Activated naive CD8-positive, alpha-beta T cell treated with anti-CD3 and anti-CD28 coated beads for 36 hours (primary cell): ENCODE measurements around the gene WDR83. TPM values are rescaled to one million over a fixed set of nuclear protein-coding genes. Genes with fewer than 3 reads are reported as not detected.
"Not testable (repeated sequence)": the region's sequence is repeated elsewhere in the genome, so short reads cannot be mapped to it uniquely, and the experiment has no call there.

Experiments used
- DNase-seq: peaks from one replicate; pipeline ENCODE4 v3.0.0; 2021
- H3K27ac Mint-ChIP-seq: one replicate; pipeline ENCODE4 v1.8.0; 2022; ENCODE audit warnings: mild to moderate bottlenecking, moderate library complexity, mixed read lengths
- H3K27me3 Mint-ChIP-seq: one replicate; pipeline ENCODE4 v1.8.0; 2022; ENCODE audit warnings: mild to moderate bottlenecking, mixed read lengths
- H3K36me3 Mint-ChIP-seq: one replicate; pipeline ENCODE4 v1.8.0; 2021; ENCODE audit warnings: mild to moderate bottlenecking, mixed read lengths
- H3K4me1 Mint-ChIP-seq: one replicate; pipeline ENCODE4 v1.8.0; 2021; ENCODE audit warnings: mixed read lengths
- H3K4me3 Mint-ChIP-seq: one replicate; pipeline ENCODE4 v1.8.0; 2022; ENCODE audit warnings: mild to moderate bottlenecking, moderate library complexity, mixed read lengths
- H3K9me3 Mint-ChIP-seq: one replicate; pipeline ENCODE4 v1.8.0; 2022; ENCODE audit warnings: mixed read lengths
- total RNA-seq, 2 experiments: library from RNA; stranded (reverse); gene quantifications; one replicate each; pipeline ENCODE4 v1.2.3, GENCODE V29; 2021

WDR83 gene
- total RNA-seq, 2 experiments from 2014 or later, result 25.7 to 26.8 TPM

DNA sequence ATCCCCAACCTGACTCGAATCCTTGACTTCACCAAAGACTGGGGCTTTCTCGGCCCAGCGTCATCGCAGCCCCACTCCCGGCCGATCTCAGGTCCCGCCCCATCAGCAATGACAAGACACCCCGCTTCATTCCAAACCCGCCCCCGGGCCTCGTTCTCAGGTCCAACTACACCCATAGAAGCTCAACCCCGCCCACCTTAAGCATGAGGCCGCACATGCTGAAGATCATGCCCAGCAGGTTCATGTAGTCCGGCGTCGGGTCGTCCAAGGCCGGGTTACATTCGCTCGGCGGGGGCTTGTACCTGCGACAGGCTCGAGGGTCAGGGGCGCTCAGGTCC, 2.3 kb downstream of the WDR83 start:
- DNase-seq, result peak; percentile 72
- Mint-ChIP-seq H3K27me3 (no peaks in the 10 kb centered on the region), H3K9me3 (no peaks in the 10 kb centered on the region), H3K4me3 (peak overlapping the region; percentile 98), H3K27ac (peak overlapping the region; percentile 100), H3K36me3 (peaks cover 46% of the 10 kb centered on the region), H3K4me1 (peaks cover 28% of the 10 kb centered on the region)

- peak; percentile 70 for DNase-seq
- Mint-ChIP-seq H3K27ac (peak overlapping the region; percentile 100), H3K4me1 (peaks cover 28% of the 10 kb centered on the region), H3K9me3 (no peaks in the 10 kb centered on the region), H3K4me3 (peak overlapping the region; percentile 98), H3K36me3 (peaks cover 43% of the 10 kb centered on the region), H3K27me3 (no peaks in the 10 kb centered on the region)
Measured at GRCh38 chr19:12669270-12670158, 2.9 kb downstream of the WDR83 start.

GRCh38 chr19:12670159-12670928, 3.7 kb downstream of the WDR83 start:
- Mint-ChIP-seq H3K4me1 (peaks cover 22% of the 10 kb centered on the region), H3K9me3 (no peaks in the 10 kb centered on the region), H3K27me3 (no peaks in the 10 kb centered on the region), H3K27ac (peak overlapping the region; percentile 100), H3K4me3 (peak overlapping the region; percentile 98), H3K36me3 (peaks cover 39% of the 10 kb centered on the region)
- DNase-seq, result no peak

DNA sequence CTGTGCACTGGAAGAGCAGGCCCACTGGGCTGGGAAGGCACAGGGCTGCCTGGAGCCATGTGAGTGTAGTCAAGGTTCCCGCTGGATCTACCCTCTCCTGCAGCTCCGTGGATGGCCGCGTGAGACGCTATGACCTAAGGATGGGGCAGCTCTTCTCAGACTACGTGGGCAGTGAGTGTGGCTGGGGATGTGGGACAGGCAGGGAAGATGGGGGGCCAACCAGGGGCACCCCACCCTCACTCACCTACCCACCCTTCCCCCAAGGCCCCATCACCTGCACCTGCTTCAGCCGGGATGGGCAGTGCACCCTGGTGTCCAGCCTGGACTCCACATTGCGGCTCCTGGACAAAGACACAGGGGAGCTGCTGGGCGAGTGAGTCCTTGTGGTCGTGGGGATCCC, 6.1 kb downstream of the WDR83 start:
- H3K4me1 Mint-ChIP-seq, result peaks cover 32% of the 10 kb centered on the region
- no peaks in the 10 kb centered on the region for H3K27me3 Mint-ChIP-seq
- DNase-seq, result no peak
- H3K9me3 Mint-ChIP-seq, result no peaks in the 10 kb centered on the region
- no peak overlapping the region for H3K4me3 Mint-ChIP-seq
- H3K27ac Mint-ChIP-seq, result no peak overlapping the region
- H3K36me3 Mint-ChIP-seq, result peaks cover 39% of the 10 kb centered on the region

- Mint-ChIP-seq H3K4me3 (no peak overlapping the region), H3K4me1 (peaks cover 30% of the 10 kb centered on the region), H3K27me3 (no peaks in the 10 kb centered on the region), H3K27ac (no peak overlapping the region), H3K36me3 (peaks cover 34% of the 10 kb centered on the region), H3K9me3 (no peaks in the 10 kb centered on the region)
- DNase-seq, result no peak
Measured at GRCh38 chr19:12675399-12675798, 8.8 kb downstream of the WDR83 start.

DNA sequence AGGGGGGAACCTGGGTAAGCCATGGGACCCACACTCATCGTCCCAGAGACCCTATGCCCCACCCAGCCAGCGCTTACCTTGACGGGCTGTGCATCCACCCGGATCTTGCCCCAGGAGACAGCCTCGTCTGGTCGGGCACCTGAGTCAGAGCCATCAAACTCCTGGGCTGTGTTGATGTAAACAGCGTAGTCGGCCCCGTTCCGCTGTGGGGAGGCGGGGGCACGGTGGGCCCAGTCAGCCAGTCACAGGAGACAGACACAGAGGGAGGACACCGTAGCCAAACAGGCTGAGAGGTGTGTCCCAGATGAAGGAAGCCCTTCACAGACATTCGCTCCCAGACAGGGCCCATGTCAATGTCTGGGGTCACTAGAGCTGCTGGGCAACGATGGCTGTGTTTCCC, 9.3 kb downstream of the WDR83 start:
- peaks cover 35% of the 10 kb centered on the region for H3K36me3 Mint-ChIP-seq
- no peak overlapping the region for H3K4me3 Mint-ChIP-seq
- no peaks in the 10 kb centered on the region for H3K27me3 Mint-ChIP-seq
- no peaks in the 10 kb centered on the region for H3K9me3 Mint-ChIP-seq
- H3K27ac Mint-ChIP-seq, result no peak overlapping the region
- no peak for DNase-seq
- H3K4me1 Mint-ChIP-seq, result peaks cover 27% of the 10 kb centered on the region

- H3K4me1 Mint-ChIP-seq, result peaks cover 31% of the 10 kb centered on the region
- no peaks in the 10 kb centered on the region for H3K27me3 Mint-ChIP-seq
- H3K9me3 Mint-ChIP-seq, result no peaks in the 10 kb centered on the region
- H3K27ac Mint-ChIP-seq, result peak overlapping the region; percentile 50
- DNase-seq, result peak; percentile 84
- peaks cover 40% of the 10 kb centered on the region for H3K36me3 Mint-ChIP-seq
- no peak overlapping the region for H3K4me3 Mint-ChIP-seq
Measured at GRCh38 chr19:12676384-12676792, 9.8 kb downstream of the WDR83 start.

DNA sequence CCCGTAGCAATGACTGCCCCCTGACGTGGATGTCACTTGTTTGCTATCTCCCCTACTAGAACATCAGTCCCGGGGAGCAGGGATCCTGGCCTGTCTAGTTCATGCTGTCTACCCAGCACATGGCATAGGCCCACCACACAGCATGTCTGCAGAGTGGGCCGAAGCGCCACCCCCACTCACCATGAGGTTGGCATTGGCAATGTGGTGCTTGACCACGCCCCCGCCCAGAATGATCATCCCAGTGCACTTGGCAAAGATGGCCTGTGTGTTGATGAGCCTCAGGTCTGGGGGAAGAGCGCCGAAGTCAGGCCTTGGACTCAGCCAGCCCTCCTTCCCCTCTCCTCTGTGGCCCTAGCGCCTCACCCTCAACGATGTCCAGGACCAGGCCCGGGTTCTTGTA, 10.3 kb downstream of the WDR83 start:
- no peaks in the 10 kb centered on the region for H3K27me3 Mint-ChIP-seq
- H3K36me3 Mint-ChIP-seq, result peaks cover 38% of the 10 kb centered on the region
- no peak for DNase-seq
- H3K4me1 Mint-ChIP-seq, result peaks cover 29% of the 10 kb centered on the region
- no peak overlapping the region for H3K27ac Mint-ChIP-seq
- no peaks in the 10 kb centered on the region for H3K9me3 Mint-ChIP-seq
- no peak overlapping the region for H3K4me3 Mint-ChIP-seq

GRCh38 chr19:12678039-12678438, 11.4 kb downstream of the WDR83 start:
- peaks cover 26% of the 10 kb centered on the region for H3K4me1 Mint-ChIP-seq
- peaks cover 33% of the 10 kb centered on the region for H3K36me3 Mint-ChIP-seq
- DNase-seq, H3K4me3 Mint-ChIP-seq, H3K27me3 Mint-ChIP-seq, H3K9me3 Mint-ChIP-seq: not testable (repeated sequence)
- H3K27ac Mint-ChIP-seq, result peak overlapping the region; percentile 12

- H3K9me3 Mint-ChIP-seq, result no peaks in the 10 kb centered on the region
- H3K27ac Mint-ChIP-seq, result no peak overlapping the region
- H3K27me3 Mint-ChIP-seq, result no peaks in the 10 kb centered on the region
- peak overlapping the region; percentile 99 for H3K4me3 Mint-ChIP-seq
- peaks cover 27% of the 10 kb centered on the region for H3K36me3 Mint-ChIP-seq
- DNase-seq, result no peak
- peaks cover 26% of the 10 kb centered on the region for H3K4me1 Mint-ChIP-seq
Measured at GRCh38 chr19:12680034-12680433, 13.4 kb downstream of the WDR83 start.

GRCh38 chr19:12681074-12681987, 14.7 kb downstream of the WDR83 start, which contains the start of gene DHPS:
DHPS (minus strand) TSS chr19:12681880; CDS start chr19:12681766, 114 bp downstream.
- Mint-ChIP-seq H3K36me3 (peaks cover 27% of the 10 kb centered on the region), H3K27ac (peak within 1 kb of the TSS; percentile 99), H3K4me1 (peaks cover 24% of the 10 kb centered on the region), H3K4me3 (peak within 1 kb of the TSS; percentile 99), H3K27me3 (no peaks in the 10 kb centered on the region), H3K9me3 (no peaks in the 10 kb centered on the region)
- peak; percentile 89 for DNase-seq

GRCh38 chr19:12685831-12686230, 19.2 kb downstream of the WDR83 start:
- H3K4me3 Mint-ChIP-seq, result no peak overlapping the region
- no peak for DNase-seq
- H3K9me3 Mint-ChIP-seq, result no peaks in the 10 kb centered on the region
- H3K27ac Mint-ChIP-seq, result peak overlapping the region; percentile 13
- H3K27me3 Mint-ChIP-seq, result no peaks in the 10 kb centered on the region
- H3K36me3 Mint-ChIP-seq, result peaks cover 7% of the 10 kb centered on the region
- peaks cover 5% of the 10 kb centered on the region for H3K4me1 Mint-ChIP-seq

- Mint-ChIP-seq H3K4me3 (no peak within 1 kb of the TSS), H3K4me1 (no peaks in the 10 kb centered on the region), H3K27ac (no peak within 1 kb of the TSS), H3K27me3 (no peaks in the 10 kb centered on the region), H3K9me3 (no peaks in the 10 kb centered on the region), H3K36me3 (peaks cover 2% of the 10 kb centered on the region)
- DNase-seq, result no peak
Measured at GRCh38 chr19:12687496-12688196, 21.0 kb downstream of the WDR83 start, which contains the start of gene GNG14. GNG14 (plus strand) TSS chr19:12687998; CDS start chr19:12688049, 51 bp downstream.

GRCh38 chr19:12689012-12689411, 22.4 kb downstream of the WDR83 start:
- no peaks in the 10 kb centered on the region for H3K27me3 Mint-ChIP-seq
- no peak overlapping the region for H3K27ac Mint-ChIP-seq
- no peak for DNase-seq
- no peak overlapping the region for H3K4me3 Mint-ChIP-seq
- peaks cover 2% of the 10 kb centered on the region for H3K36me3 Mint-ChIP-seq
- no peaks in the 10 kb centered on the region for H3K4me1 Mint-ChIP-seq
- H3K9me3 Mint-ChIP-seq, result no peaks in the 10 kb centered on the region
